Testis (tissue), 3 donors: ENCODE data around the gene FDCSP. TPM values are rescaled to one million over a fixed set of nuclear protein-coding genes. Genes with fewer than 3 reads are reported as not detected.
"Not testable (repeated sequence)": the region's sequence is repeated elsewhere in the genome, so short reads cannot be mapped to it uniquely, and the experiment has no call there.

Experiments
- DNase-seq: peaks from one replicate; pipeline ENCODE4 v3.0.0-alpha.2; 2019
- H3K27ac ChIP-seq, 2 donors: fragments of 200-600 bp; sonication (generic); one replicate each; pipeline ENCODE4 v1.5.1; 2019
- H3K27me3 ChIP-seq: fragments of 200-600 bp; sonication (generic); one replicate; pipeline ENCODE4 v1.5.1; 2019
- H3K36me3 ChIP-seq: fragments of 200-600 bp; sonication (generic); one replicate; pipeline ENCODE4 v1.5.1; 2017; ENCODE audit warnings: low read depth; ENCODE audit errors: missing control alignments
- H3K4me1 ChIP-seq: fragments of 200-600 bp; sonication (generic); one replicate; pipeline ENCODE4 v1.5.1; 2019
- H3K4me3 ChIP-seq, 2 donors: fragments of 200-600 bp; sonication (generic); one replicate each; pipeline ENCODE4 v1.5.1; 2017 to 2019
- H3K9me3 ChIP-seq: fragments of 200-600 bp; sonication (generic); one replicate; pipeline ENCODE4 v1.5.1; 2017
- CTCF ChIP-seq, 3 experiments: fragments of 450-650 bp in 2 of 3; fragments of 200-600 bp in 1 of 3; sonication (generic) in 1 of 3; IDR thresholded peaks; one replicate each; pipeline ENCODE4 v1.5.1; 2016 to 2019; ENCODE audit warnings: antibody characterized with exemption in 3 of 3, mild to moderate bottlenecking in 2 of 3, moderate library complexity in 1 of 3
- POLR2A ChIP-seq: fragments of 450-650 bp; IDR thresholded peaks from one replicate; pipeline ENCODE4 v1.6.1; 2017; ENCODE audit warnings: antibody characterized with exemption, mild to moderate bottlenecking, moderate library complexity
- WGBS, 2 donors: methylation state at CpG; one replicate each; pipeline ENCODE4 v1.1.5; 2018; 5-methylcytosine and 5-hydroxymethylcytosine counted together
- intact Hi-C: fragments of 100-400 bp; cut with DNase I; formaldehyde crosslinking; loops from one replicate; pipeline ENCODE4 v1.15.1; 2023; ENCODE audit warnings: low total_unique reads
- polyA plus RNA-seq: library from polyadenylated mRNA; stranded (reverse); fragments of 350-450 nt; fragmentation: Illumina TruSeq; extraction: RNeasy Lipid Tissue Mini Kit (QIAGEN cat#74804); gene quantifications from one replicate; pipeline ENCODE4 v1.2.3, GENCODE V29; 2014; ENCODE audit warnings: low read depth, low replicate concordance; ENCODE audit not compliant: insufficient read depth
- total RNA-seq, 2 donors: library from RNA; depleted of rRNA; stranded (reverse); fragments of >200 nt; gene quantifications; one replicate each; pipeline ENCODE4 v1.2.3, GENCODE V29; 2016

Gene FDCSP
- total and polyA plus RNA-seq, 3 donors from 2014 or later = 0.96 TPM; not detected in 2

- H3K27ac ChIP-seq = no peak overlapping the region
- H3K9me3 ChIP-seq = no peaks in the 10 kb centered on the region
- intact Hi-C loops = no loop called here
- WGBS, 2 donors = 89 to 93% methylated on average over 1 of the region's 1 CpG
- TF ChIP-seq CTCF (IDR thresholded peaks at IDR 0.05) (no peak), POLR2A (no peak)
- no peaks in the 10 kb centered on the region for H3K27me3 ChIP-seq
- H3K4me3 ChIP-seq = no peak overlapping the region
- H3K4me1 ChIP-seq = no peaks in the 10 kb centered on the region
- no peak for DNase-seq
- H3K36me3 ChIP-seq = no peaks in the 10 kb centered on the region
Observed at GRCh38 chr4:70236125-70236524, 10.2 kb downstream of the FDCSP start.

- intact Hi-C loops = no loop called here
- no peak overlapping the region for H3K27ac ChIP-seq
- DNase-seq = no peak
- H3K9me3 ChIP-seq = no peaks in the 10 kb centered on the region
- TF ChIP-seq CTCF (IDR thresholded peaks at IDR 0.05) = no peak
- TF ChIP-seq POLR2A = no peak
- H3K4me3 ChIP-seq = no peak overlapping the region
- no peaks in the 10 kb centered on the region for H3K4me1 ChIP-seq
- no peaks in the 10 kb centered on the region for H3K27me3 ChIP-seq
- 44 to 46% methylated on average over 3 of the region's 3 CpGs for WGBS, 2 donors
- H3K36me3 ChIP-seq = no peaks in the 10 kb centered on the region
Observed at GRCh38 chr4:70239131-70239883, 13.4 kb downstream of the FDCSP start.

- intact Hi-C loops = no loop called here
- H3K27me3 ChIP-seq = no peaks in the 10 kb centered on the region
- no peaks in the 10 kb centered on the region for H3K9me3 ChIP-seq
- no peak for TF ChIP-seq POLR2A
- no peak for TF ChIP-seq CTCF (IDR thresholded peaks at IDR 0.05)
- no peaks in the 10 kb centered on the region for H3K36me3 ChIP-seq
- H3K4me3 ChIP-seq = no peak overlapping the region
- no peak for DNase-seq
- 75 to 79% methylated on average over 5 of the region's 5 CpGs for WGBS, 2 donors
- no peaks in the 10 kb centered on the region for H3K4me1 ChIP-seq
- H3K27ac ChIP-seq = no peak overlapping the region
Observed at GRCh38 chr4:70239884-70240591, 14.1 kb downstream of the FDCSP start.

- H3K27me3 ChIP-seq, DNase-seq, intact Hi-C loops, H3K36me3 ChIP-seq, H3K4me3 ChIP-seq, H3K9me3 ChIP-seq, H3K27ac ChIP-seq, H3K4me1 ChIP-seq: not testable (repeated sequence)
- WGBS, 2 donors = 82 to 85% methylated on average over 3 of the region's 3 CpGs
Observed at GRCh38 chr4:70242297-70242696, 16.4 kb downstream of the FDCSP start, which contains the start of gene CSN3. Gene CSN3, plus strand, starts transcription at chr4:70242597. Its CDS starts 2,223 bp downstream, at chr4:70244820.

GRCh38 chr4:70243091-70243490 is 17.2 kb downstream of the FDCSP start:
- H3K27ac ChIP-seq = no peak overlapping the region
- H3K9me3 ChIP-seq = no peaks in the 10 kb centered on the region
- 67 to 68% methylated on average over 4 of the region's 4 CpGs for WGBS, 2 donors
- no peak overlapping the region for H3K4me3 ChIP-seq
- no peaks in the 10 kb centered on the region for H3K4me1 ChIP-seq
- H3K27me3 ChIP-seq = no peaks in the 10 kb centered on the region
- H3K36me3 ChIP-seq = no peaks in the 10 kb centered on the region
- no peak for DNase-seq
- TF ChIP-seq POLR2A = no peak
- no peak for TF ChIP-seq CTCF (IDR thresholded peaks at IDR 0.05)
- intact Hi-C loops = no loop called here
